ENCODE measurements around the gene APOBEC4. TPM values are rescaled to one million over a fixed set of nuclear protein-coding genes. Genes with fewer than 3 reads are reported as not detected.

APOBEC4 gene
- total and polyA plus RNA-seq, 2 of the 8 experiments (the other 6 are each of a cell fraction or from before 2014, with no cell fraction given) = not detected

- Histone ChIP-seq H2AFZ (ENCODE audit: low read length) (no peak overlapping the region), H4K20me1 (replicated peaks in 1 of 2; ENCODE audit: control insufficient read depth in 1 of 2, insufficient read depth in 2 of 2, low read length in 2 of 2) (no peaks in the 10 kb centered on the region), H3K56ac (replicated peaks; ENCODE audit: insufficient read length, low read depth, low read length) (no peak overlapping the region), H3K23me2 (ENCODE audit: low read depth, low read length) (no peaks in the 10 kb centered on the region), H2BK5ac (ENCODE audit: low read depth, low read length) (no peak overlapping the region), H3K4me1 (replicated peaks in 1 of 4; ENCODE audit: control insufficient read depth in 3 of 4, insufficient read depth in 4 of 4, low read length in 3 of 4) (no peaks in the 10 kb centered on the region), H3K79me2 (ENCODE audit: control insufficient read depth in 1 of 2, insufficient read depth in 2 of 2, low read length in 2 of 2) (no peaks in the 10 kb centered on the region), H3K36me3 (ENCODE audit: control insufficient read depth in 2 of 4, insufficient read depth in 4 of 4, low read length in 3 of 4) (no peaks in the 10 kb centered on the region), H3K27ac (ENCODE audit: low read depth, low read length) (no peak overlapping the region), H2BK20ac (ENCODE audit: low read length) (no peak overlapping the region), H4K91ac (replicated peaks; ENCODE audit: insufficient read length, low read length) (no peak overlapping the region), H3K79me1 (ENCODE audit: low read depth, low read length) (no peaks in the 10 kb centered on the region), H3K14ac (ENCODE audit: insufficient read length) (no peak overlapping the region), H4K8ac (ENCODE audit: extremely low read depth, insufficient read depth, low read length) (no peak overlapping the region), H3K23ac (ENCODE audit: insufficient read length) (no peak overlapping the region), H2AK5ac (ENCODE audit: low read depth, low read length) (no peak overlapping the region), H3K27me3 (replicated peaks in 1 of 4; ENCODE audit: control insufficient read depth in 3 of 4, extremely low read depth in 1 of 4, insufficient read depth in 3 of 4, low read length in 3 of 4) (no peaks in the 10 kb centered on the region), H3K9ac (replicated peaks in 1 of 4; ENCODE audit: extremely low read depth in 1 of 4, low read depth in 3 of 4, low read length in 3 of 4) (no peak overlapping the region), H3K4ac (replicated peaks; ENCODE audit: insufficient read length, low read depth, low read length) (no peak overlapping the region), H4K5ac (ENCODE audit: insufficient read length, low read depth, low read length) (no peak overlapping the region), H2BK15ac (ENCODE audit: low read length) (no peak overlapping the region), H3K9me3 (ENCODE audit: insufficient read depth in 2 of 2, low read depth in 1 of 2, low read length in 1 of 2) (no peaks in the 10 kb centered on the region), H2BK12ac (ENCODE audit: low read depth, low read length) (no peak overlapping the region), H2BK120ac (replicated peaks; ENCODE audit: low read depth, low read length) (no peak overlapping the region), H3K4me3 (ENCODE audit: extremely low read depth in 1 of 4, insufficient read depth in 2 of 4, low read depth in 3 of 4, low read length in 4 of 4) (no peak overlapping the region), H3K18ac (ENCODE audit: extremely low read depth, low read length) (no peak overlapping the region), H3K4me2 (ENCODE audit: insufficient read depth in 1 of 2, low read depth in 2 of 2, low read length in 2 of 2) (no peak overlapping the region)
- ChIA-PET POLR2A (ENCODE audit: partially characterized antibody) (no interaction called here), CTCF (ENCODE audit: partially characterized antibody) (interaction anchor here (0.5 to 4.9 kb wide), 6 partner anchors 9 to 233 kb away, joined by 3 to 56 read pairs (median 6); no protein-coding TSS in a partner anchor)
- FAIRE-seq (no peak), DNase-seq (ENCODE audit: low read depth in 1 of 2, low spot score in 2 of 2) (no peak)
- 89% methylated on average over 1 of the region's 1 CpG; no CpG with 5 or more reads in 1 of the 2 experiments for WGBS, 2 experiments (ENCODE audit: extremely low coverage in 1 of 2, insufficient coverage in 1 of 2, insufficient read length in 1 of 2, insufficient replicate concordance in 2 of 2, low coverage in 1 of 2, low lambda C conversion rate in 2 of 2, missing lambda C conversion rate in 1 of 2)
- TF ChIP-seq MAFK (IDR thresholded peaks at IDR 0.05; ENCODE audit: low read depth, low read length) (no peak), EZH2 (IDR thresholded peaks at IDR 0.05; ENCODE audit: low read depth, low read length, severe bottlenecking) (no peak), CBX8 (IDR thresholded peaks at IDR 0.05; ENCODE audit: borderline replicate concordance, low read depth, low read length) (no peak), KDM1A (IDR thresholded peaks at IDR 0.05; ENCODE audit: borderline replicate concordance, low read length) (no peak), TAF7 (optimal IDR thresholded peaks at IDR 0.05; ENCODE audit: borderline replicate concordance, low read depth, low read length) (no peak)
Measured at GRCh38 chr1:183694066-183694465, 41.0 kb upstream of the APOBEC4 start.
